ENCODE data around the gene AP1AR.

The AP1AR gene

GRCh38 chr4:112222219-112222955 is 9.2 kb upstream of the AP1AR start:
- DNase-seq = no peak

GRCh38 chr4:112225157-112225556 is 6.4 kb upstream of the AP1AR start:
- no peak for DNase-seq

- DNase-seq = peak; percentile 65 to 99 (median 96)
Observed at GRCh38 chr4:112230879-112231778, 458 bp upstream of the AP1AR start.

GRCh38 chr4:112234952-112235609 is 3.5 kb downstream of the AP1AR start:
- peak in 9 of 14 donors; percentile 3 to 38 (median 18) for DNase-seq

- no peak for DNase-seq
Observed at GRCh38 chr4:112236040-112236439, 4.5 kb downstream of the AP1AR start.

GRCh38 chr4:112238833-112239232 is 7.2 kb downstream of the AP1AR start:
- DNase-seq = no peak

GRCh38 chr4:112245383-112245782 is 13.8 kb downstream of the AP1AR start:
- no peak for DNase-seq

GRCh38 chr4:112247021-112247420 is 15.4 kb downstream of the AP1AR start:
- DNase-seq = no peak

GRCh38 chr4:112251019-112251643 is 19.5 kb downstream of the AP1AR start:
- no peak for DNase-seq

- peak in 1 of 14 donors; percentile 23 for DNase-seq
Observed at GRCh38 chr4:112252234-112252633, 20.6 kb downstream of the AP1AR start.

- no peak for DNase-seq
Observed at GRCh38 chr4:112253382-112254000, 21.9 kb downstream of the AP1AR start.

- no peak for DNase-seq
Observed at GRCh38 chr4:112257098-112257497, 25.5 kb downstream of the AP1AR start.

- DNase-seq = no peak
Observed at GRCh38 chr4:112266823-112267222, 35.2 kb downstream of the AP1AR start.

GRCh38 chr4:112270051-112270450 is 38.5 kb downstream of the AP1AR start:
- DNase-seq = no peak

GRCh38 chr4:112270640-112271421 is 39.2 kb downstream of the AP1AR start:
- DNase-seq = no peak

- DNase-seq = no peak
Observed at GRCh38 chr4:112272292-112272691, 40.7 kb downstream of the AP1AR start.

GRCh38 chr4:112274959-112275358 is 43.4 kb downstream of the AP1AR start:
- no peak for DNase-seq

GRCh38 chr4:112276113-112276512 is 44.5 kb downstream of the AP1AR start:
- no peak for DNase-seq

GRCh38 chr4:112277220-112277619 is 45.6 kb downstream of the AP1AR start:
- DNase-seq = no peak

- DNase-seq = no peak
Observed at GRCh38 chr4:112277705-112278448, 46.3 kb downstream of the AP1AR start.
